Smooth muscle cell (in vitro differentiated cells): ENCODE measurements around the gene PRMT7. TPM values are rescaled to one million over a fixed set of nuclear protein-coding genes. Genes with fewer than 3 reads are reported as not detected.

ENCODE experiments used
- DNase-seq: peaks from one replicate; lab custom pipeline; 2025; ENCODE audit not compliant: unreplicated experiment; lab: John Stamatoyannopoulos, UW
- H2AFZ ChIP-seq: fragments of 200-600 bp; sonication (generic); 2 replicates; pipeline ENCODE4 v1.6.0; 2016; ENCODE audit warnings: antibody characterized with exemption, low read depth, mild to moderate bottlenecking
- H3F3A ChIP-seq: fragments of 200-600 bp; sonication (generic); 2 replicates; pipeline ENCODE4 v1.6.0; 2017; ENCODE audit warnings: antibody characterized with exemption, low read depth
- H3K27ac ChIP-seq: fragments of 200-600 bp; sonication (generic); 2 replicates; pipeline ENCODE4 v1.5.1; 2016; ENCODE audit warnings: low read depth, mild to moderate bottlenecking
- H3K27me3 ChIP-seq: fragments of 200-600 bp; sonication (generic); 2 replicates; pipeline ENCODE4 v1.6.1; 2016; ENCODE audit warnings: low read depth, mild to moderate bottlenecking
- H3K36me3 ChIP-seq: fragments of 200-600 bp; sonication (generic); 2 replicates; pipeline ENCODE4 v1.5.1; 2016; ENCODE audit warnings: low read depth
- H3K4me1 ChIP-seq: fragments of 200-600 bp; sonication (generic); 2 replicates; pipeline ENCODE4 v1.5.1; 2016; ENCODE audit warnings: low read depth
- H3K4me2 ChIP-seq: fragments of 200-600 bp; sonication (generic); 2 replicates; pipeline ENCODE4 v1.6.0; 2016; ENCODE audit warnings: mild to moderate bottlenecking
- H3K4me3 ChIP-seq: fragments of 200-600 bp; sonication (generic); 2 replicates; pipeline ENCODE4 v1.5.1; 2016; ENCODE audit warnings: mild to moderate bottlenecking
- H3K79me2 ChIP-seq: fragments of 200-600 bp; sonication (generic); 2 replicates; pipeline ENCODE4 v1.6.0; 2016; ENCODE audit warnings: low read depth, mild to moderate bottlenecking
- H3K9ac ChIP-seq: fragments of 200-600 bp; sonication (generic); 2 replicates; pipeline ENCODE4 v1.6.0; 2016; ENCODE audit warnings: low read depth
- H3K9me3 ChIP-seq: fragments of 200-600 bp; sonication (generic); replicated peaks from 2 replicates; pipeline ENCODE4 v1.5.1; 2016; ENCODE audit warnings: low read depth
- H4K20me1 ChIP-seq: fragments of 200-600 bp; sonication (generic); 2 replicates; pipeline ENCODE4 v1.6.0; 2016; ENCODE audit warnings: low read depth
- WGBS: methylation state at CpG from one replicate; pipeline ENCODE4 v1.1.7; 2016; ENCODE audit warnings: low lambda C conversion rate; 5-methylcytosine and 5-hydroxymethylcytosine counted together
- polyA plus RNA-seq: library from polyadenylated mRNA; unstranded; fragments of >200 nt; fragmentation: Nextera tagmentation; extraction: Ambion mirVana; gene quantifications from 2 replicates; pipeline ENCODE4 v1.2.1, GENCODE V29; 2016
- total RNA-seq: library from RNA; depleted of rRNA; stranded (reverse); fragments of >200 nt; gene quantifications from 2 replicates; pipeline ENCODE4 v1.2.3, GENCODE V29; 2014
- TF ChIP-seq, protein P1 (sequence below): fragments of 200-600 bp; sonication (generic); IDR thresholded peaks from 2 replicates; pipeline ENCODE4 v1.5.1; 2017; ENCODE audit warnings: borderline replicate concordance, mild to moderate bottlenecking, antibody characterized with exemption; ENCODE audit not compliant: insufficient read depth, poor library complexity, severe bottlenecking

The PRMT7 gene
- total and polyA plus RNA-seq, 2 experiments from 2014 or later, result 22.1 to 25.4 TPM

DNA sequence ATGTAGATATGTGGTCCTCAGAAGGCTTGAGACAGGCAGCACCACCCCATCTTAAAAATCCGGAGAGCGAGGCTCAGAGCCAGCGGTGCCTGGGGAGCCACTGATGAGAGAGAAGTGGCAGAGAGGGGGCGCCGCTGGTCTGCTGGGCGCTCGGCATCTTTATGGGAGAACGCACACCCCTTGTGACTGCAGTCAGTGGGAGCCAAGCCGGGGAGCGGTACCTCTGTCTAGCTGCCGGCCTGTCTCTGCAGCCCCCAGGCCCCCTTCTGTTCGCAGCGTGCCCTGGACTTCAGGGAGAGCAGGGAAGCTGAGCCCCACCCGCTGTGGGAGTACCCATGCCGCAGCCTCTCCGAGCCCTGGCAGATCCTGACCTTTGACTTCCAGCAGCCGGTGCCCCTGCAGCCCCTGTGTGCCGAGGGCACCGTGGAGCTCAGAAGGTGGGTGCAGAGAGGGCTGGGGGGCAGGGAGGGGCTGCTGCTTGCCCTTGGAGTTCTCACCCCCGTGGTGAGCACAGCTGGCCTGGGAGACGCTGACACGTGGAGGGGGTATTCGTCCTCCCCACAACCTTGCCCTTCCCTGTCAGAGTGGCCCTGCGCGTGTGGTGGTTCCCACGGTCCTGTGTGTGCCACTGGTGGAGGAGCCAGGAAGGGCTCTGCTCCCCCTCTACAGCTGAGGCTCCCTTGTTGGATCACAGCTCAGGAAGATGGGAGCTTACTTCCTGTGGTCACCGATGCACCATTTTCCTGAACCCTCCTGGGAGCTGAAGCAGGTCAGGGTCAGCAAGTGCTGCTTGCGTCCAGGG lies 44.8 kb downstream of the PRMT7 start:
- Histone ChIP-seq H3K27ac (no peak overlapping the region), H3K4me1 (no peaks in the 10 kb centered on the region), H3K79me2 (no peaks in the 10 kb centered on the region), H2AFZ (no peak overlapping the region), H3K9me3 (no peaks in the 10 kb centered on the region), H4K20me1 (peaks cover under 1% of the 10 kb centered on the region), H3K4me3 (no peak overlapping the region), H3K4me2 (no peak overlapping the region), H3K27me3 (no peaks in the 10 kb centered on the region), H3F3A (no peaks in the 10 kb centered on the region), H3K36me3 (no peaks in the 10 kb centered on the region), H3K9ac (no peak overlapping the region)
- no peak for DNase-seq
- 98% methylated on average over 28 of the region's 28 CpGs for WGBS
- TF ChIP-seq, protein P1, sequence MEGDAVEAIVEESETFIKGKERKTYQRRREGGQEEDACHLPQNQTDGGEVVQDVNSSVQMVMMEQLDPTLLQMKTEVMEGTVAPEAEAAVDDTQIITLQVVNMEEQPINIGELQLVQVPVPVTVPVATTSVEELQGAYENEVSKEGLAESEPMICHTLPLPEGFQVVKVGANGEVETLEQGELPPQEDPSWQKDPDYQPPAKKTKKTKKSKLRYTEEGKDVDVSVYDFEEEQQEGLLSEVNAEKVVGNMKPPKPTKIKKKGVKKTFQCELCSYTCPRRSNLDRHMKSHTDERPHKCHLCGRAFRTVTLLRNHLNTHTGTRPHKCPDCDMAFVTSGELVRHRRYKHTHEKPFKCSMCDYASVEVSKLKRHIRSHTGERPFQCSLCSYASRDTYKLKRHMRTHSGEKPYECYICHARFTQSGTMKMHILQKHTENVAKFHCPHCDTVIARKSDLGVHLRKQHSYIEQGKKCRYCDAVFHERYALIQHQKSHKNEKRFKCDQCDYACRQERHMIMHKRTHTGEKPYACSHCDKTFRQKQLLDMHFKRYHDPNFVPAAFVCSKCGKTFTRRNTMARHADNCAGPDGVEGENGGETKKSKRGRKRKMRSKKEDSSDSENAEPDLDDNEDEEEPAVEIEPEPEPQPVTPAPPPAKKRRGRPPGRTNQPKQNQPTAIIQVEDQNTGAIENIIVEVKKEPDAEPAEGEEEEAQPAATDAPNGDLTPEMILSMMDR, result peak; percentile 19

DNA sequence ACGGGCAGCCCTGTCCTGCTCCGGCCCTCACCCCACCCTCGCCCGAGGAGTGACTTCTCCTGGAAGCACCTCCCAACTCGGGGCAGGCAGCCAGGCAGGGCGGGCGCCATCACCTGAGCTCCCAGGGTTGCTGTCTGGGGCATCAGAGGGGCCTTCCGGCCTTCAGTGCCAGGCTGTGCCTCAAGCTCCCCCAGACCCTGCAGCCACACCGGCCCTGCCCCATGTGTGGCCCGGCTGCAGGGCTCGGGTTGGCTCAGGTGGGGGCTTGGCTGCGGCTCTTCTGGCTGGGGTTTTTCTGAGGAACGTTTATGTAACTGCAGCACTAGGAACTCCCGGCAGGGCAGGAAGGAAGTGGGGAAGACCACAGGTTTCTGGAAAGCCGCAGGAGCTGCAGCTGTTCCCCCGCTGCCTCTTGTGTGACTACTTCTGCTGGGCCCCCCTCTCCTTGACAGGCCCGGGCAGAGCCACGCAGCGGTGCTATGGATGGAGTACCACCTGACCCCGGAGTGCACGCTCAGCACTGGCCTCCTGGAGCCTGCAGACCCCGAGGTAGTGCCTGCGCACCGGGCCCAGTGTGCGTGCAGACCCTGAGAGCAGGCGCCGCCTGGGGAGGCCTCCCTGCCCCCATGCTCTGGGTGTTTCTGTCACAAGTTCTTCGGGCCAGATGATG lies 45.6 kb downstream of the PRMT7 start:
- Histone ChIP-seq H3K4me3 (no peak overlapping the region), H2AFZ (no peak overlapping the region), H3K9me3 (no peaks in the 10 kb centered on the region), H3F3A (no peaks in the 10 kb centered on the region), H3K4me2 (no peak overlapping the region), H3K9ac (no peak overlapping the region), H3K27ac (no peak overlapping the region), H3K4me1 (no peaks in the 10 kb centered on the region), H3K79me2 (no peaks in the 10 kb centered on the region), H4K20me1 (no peaks in the 10 kb centered on the region), H3K36me3 (no peaks in the 10 kb centered on the region), H3K27me3 (no peaks in the 10 kb centered on the region)
- WGBS, result 98% methylated on average over 28 of the region's 28 CpGs
- DNase-seq, result no peak
- TF ChIP-seq, protein P1, result no peak

DNA sequence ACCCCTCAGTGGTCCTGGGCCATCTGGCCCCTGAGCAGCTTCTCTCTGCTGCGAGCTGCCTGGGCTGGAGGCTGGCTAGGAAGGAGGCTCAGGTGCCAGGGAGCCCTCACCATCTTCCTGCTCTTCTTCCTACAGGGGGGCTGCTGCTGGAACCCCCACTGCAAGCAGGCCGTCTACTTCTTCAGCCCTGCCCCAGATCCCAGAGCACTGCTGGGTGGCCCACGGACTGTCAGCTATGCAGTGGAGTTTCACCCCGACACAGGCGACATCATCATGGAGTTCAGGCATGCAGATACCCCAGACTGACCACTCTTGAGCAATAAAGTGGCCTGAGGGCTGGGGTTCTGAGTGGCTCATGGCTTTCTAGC lies 46.1 kb downstream of the PRMT7 start:
- no peaks in the 10 kb centered on the region for H3K36me3 ChIP-seq
- H3K9ac ChIP-seq, result no peak overlapping the region
- no peaks in the 10 kb centered on the region for H4K20me1 ChIP-seq
- H3K9me3 ChIP-seq, result no peaks in the 10 kb centered on the region
- TF ChIP-seq, protein P1, result no peak
- no peaks in the 10 kb centered on the region for H3F3A ChIP-seq
- no peaks in the 10 kb centered on the region for H3K4me1 ChIP-seq
- no peak for DNase-seq
- H3K27ac ChIP-seq, result no peak overlapping the region
- no peak overlapping the region for H3K4me2 ChIP-seq
- no peak overlapping the region for H3K4me3 ChIP-seq
- no peaks in the 10 kb centered on the region for H3K27me3 ChIP-seq
- 88% methylated on average over 5 of the region's 5 CpGs for WGBS
- no peaks in the 10 kb centered on the region for H3K79me2 ChIP-seq
- no peak overlapping the region for H2AFZ ChIP-seq
